HG03280 (cell line): ENCODE results near the gene MAD1L1.

Source experiments
- ATAC-seq: cut with Tn5 transposase; IDR thresholded peaks from one replicate; pipeline ENCODE4 v1.9.1; 2021; ENCODE audit warnings: mild to moderate bottlenecking, moderate library complexity; ENCODE audit not compliant: unreplicated experiment

The MAD1L1 gene

DNA sequence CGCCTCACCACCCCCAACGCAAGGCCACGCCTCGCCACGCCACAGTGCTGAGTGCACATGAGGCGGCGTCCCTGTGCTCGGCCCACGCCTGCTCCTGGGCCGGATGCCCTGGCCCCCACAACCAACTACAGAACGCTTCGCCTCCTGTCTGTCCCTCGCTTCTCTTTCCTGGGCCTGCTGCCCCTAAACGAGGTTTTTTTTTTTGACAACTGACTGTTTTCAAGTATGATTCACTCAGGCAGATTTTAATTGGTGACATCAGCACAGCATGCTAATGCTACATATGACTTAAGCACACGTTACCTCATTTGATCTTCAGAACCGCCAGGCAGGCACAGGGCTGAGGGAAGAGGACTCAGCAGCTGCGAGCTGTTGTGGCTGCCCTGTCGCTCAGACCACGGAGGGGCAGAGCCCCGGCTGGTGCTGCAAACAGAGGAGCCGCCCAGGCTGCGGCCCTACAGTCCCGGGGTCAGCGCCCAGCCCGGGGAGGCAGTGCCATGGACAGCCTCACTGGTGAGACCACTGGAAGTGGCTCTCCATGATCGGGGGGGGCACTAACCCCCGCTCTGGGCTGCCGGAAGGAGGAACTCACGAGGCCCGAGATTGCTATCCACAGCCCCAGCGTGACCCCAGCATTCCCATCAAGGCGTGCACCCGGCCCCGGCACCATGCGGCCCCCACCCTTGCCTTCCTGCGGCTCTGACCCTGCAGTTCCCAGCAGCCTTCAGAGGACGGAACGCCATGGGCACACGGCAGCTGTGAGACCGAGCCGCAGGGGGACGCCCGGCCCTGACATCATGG lies 212.8 kb downstream of the MAD1L1 start:
- no peak for ATAC-seq

DNA sequence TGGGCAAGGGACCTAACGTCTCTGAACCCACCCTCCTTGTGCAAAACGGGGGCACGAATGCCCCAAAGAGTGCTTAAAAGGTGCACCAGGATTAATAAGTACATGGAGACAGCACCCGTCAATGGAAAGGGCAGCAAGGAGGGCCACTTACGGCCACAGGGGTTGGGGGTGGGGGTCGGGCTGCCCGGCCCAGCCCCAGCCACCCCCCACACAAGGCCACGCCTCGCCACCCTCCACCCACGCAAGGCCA lies 213.4 kb downstream of the MAD1L1 start:
- no peak for ATAC-seq

DNA sequence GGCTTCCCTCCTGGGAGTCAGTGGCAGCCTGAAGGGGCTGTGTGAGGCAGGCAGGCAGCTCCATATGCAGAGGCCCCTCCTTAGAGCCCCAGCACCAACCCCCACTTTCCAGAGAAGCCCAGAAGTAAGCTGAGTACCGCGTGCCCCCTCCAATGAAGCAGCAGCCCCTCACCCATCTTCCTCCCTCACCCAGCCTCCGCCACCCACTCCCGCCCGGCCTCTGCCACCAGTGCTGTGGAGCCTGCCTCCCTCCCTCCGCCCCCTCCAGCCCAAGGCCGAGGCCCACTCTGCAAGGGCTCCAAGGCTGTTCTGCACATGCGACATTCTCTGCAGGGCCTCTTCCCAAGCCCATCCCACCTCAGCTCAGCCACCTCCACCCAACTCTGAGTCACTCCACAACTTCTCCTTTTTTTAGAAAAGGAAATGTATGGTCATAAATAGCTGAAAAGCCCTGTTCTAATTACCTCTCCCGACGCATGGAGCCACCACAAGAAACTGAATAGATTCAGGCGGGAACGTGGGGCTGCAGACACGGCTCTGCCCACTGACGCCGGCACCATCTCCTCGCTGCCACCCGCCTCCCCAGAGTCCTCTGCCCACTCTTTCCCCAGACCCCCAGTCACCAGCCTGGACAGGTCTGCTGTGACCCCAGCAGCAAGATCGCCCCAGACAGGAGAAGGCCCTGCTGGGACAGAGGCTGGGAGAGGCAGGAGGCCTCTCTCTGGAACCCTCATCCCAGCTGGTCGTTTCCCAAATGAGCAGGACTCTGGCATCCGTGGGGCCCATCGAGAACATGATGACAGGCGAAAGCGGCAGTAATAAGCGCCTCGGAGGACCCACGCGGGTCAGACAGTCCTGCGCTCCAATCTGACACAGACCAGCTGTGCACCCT lies 213.9 kb downstream of the MAD1L1 start:
- no peak for ATAC-seq

DNA sequence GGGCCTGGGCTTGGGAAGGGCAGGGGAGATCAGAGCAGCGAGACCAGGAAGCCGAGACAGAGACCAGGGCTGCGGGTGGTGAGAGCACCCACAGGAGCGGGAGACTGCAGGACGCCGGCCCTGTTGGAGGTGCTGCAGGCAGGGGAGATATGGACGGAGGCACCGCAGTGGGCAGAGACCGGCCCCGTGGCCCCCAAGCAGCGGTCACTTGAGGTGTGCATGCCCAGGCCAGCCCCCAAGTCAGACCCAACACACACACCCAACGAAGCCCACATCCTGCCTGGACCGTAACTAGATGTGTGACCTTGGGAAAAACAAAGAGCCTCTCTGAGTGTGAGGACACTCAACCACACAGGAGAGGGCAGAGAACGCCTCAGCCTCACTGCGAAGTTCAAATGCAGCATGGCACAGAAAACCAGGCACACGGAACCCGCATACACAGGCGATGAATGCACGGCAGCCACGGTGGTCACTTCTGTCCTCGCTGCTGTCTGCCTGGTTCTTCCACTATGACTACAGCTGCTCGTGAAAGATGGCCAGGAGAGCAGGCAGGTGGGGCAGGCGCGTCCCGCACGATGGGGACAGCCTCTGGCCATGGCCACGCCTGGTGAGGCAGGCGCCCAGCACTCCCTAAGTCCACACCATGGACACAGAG lies 214.7 kb downstream of the MAD1L1 start:
- ATAC-seq: no peak

DNA sequence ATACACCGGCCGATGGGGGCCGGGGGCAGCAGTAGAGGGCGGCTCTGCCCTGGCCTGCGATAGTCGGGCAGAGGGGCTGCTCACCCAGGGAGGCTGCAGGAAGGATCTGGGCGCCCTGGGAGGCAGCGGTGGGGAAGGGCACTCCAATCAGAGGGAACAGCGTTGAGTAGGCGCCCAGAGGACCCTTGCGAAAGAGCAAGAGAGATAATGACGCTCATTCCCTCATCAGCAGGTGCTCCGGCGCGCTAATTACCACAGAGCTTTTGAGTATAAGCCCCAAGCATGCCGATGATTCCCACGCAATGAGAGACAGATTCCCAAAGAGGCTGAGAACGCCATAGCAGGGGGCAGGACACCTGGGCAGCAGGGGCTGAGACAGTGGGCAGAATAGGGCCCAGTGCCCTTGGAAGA lies 215.3 kb downstream of the MAD1L1 start:
- ATAC-seq: no peak

DNA sequence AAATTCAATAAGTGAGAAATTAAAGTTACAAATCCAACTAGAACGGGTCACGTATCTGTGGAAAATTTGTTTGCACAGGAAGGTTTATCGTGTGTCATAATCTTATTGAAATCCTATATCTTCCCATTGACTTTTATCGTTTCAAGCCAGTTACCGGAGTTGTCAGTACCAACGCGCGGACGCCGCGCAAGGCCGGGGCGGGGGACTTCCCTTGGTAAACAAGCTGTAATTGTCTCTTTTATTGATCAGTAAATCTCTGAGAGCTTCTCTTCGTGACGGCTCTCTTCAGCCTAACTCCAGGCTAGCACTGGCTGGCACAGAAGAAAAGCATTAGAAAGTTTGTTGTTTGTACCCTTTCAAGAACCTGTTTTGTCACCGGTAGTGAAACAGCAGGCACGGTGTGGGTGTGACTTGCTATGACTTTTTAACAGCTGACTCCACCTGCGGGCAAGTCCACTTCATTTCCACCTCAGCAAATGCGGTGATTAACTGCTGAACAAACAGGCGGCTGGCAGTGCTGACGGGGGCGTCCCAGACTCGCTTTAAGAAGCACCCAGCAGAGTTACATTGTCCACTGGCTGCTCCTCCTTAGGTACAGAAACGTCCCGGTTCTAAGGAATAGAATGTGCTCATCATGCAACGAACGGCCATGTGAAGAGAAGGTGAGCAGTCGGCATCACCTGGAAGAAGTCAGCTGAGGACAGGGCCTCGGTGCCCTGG lies 215.8 kb downstream of the MAD1L1 start:
- ATAC-seq: no peak

DNA sequence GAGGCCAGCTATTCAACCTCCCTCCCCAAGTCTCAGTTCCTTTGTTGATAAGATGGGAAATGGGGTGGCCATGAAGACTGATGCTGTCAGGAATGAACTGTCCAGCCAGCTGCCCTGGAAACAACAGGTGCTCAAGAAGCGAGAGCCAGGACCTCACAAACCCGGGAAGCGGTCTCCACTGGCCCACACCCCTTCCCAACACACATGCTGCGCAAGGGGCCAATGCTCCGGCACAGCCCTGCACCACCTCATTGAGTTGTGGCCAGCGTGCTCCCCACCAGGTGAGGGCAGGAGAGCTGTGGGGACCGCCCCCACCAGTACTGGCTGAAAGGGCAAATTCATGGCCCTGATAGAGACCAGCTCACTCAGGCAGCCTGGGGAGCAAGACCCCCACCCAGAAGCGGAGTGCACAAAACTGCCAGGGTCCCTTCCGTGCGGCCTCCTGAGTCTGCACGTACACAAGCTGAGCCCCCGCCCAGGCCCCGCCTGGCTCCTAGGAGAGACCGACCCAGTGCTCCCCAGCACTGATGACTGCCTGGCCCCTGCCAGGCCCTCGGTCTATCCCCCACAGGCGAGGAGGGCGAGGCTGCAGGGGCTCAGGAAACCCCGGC lies 216.6 kb downstream of the MAD1L1 start:
- no peak for ATAC-seq

DNA sequence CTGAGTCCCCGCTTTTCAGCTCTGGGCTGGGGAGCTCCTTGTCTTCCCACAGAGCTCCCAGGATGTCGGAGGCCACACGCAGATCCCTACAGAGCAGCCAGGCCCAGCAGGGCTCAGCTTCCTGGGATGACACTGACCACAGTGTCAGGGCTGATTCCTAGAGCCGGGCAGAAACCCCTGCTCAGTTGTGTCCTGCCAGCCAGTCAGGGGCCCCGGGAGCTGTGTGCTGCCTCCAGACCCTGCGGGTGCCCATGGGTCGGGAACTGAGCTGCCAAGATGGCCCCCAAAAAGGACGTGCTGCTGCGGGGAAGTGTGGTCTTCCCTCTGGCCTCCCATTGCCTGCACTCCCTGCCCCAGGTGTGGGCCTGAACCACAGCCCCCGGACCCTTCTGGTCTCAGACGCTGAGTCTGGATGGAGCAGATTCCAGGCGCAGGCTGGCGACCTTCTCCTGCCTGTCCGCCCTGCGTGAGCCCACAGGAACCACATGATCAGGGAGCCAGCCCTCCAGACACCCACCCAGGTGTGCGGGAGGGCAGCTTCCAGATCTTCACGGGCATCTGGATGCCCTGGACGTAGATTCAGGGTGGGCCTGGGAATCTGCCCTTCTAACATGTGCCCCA lies 217.4 kb downstream of the MAD1L1 start:
- no peak for ATAC-seq

DNA sequence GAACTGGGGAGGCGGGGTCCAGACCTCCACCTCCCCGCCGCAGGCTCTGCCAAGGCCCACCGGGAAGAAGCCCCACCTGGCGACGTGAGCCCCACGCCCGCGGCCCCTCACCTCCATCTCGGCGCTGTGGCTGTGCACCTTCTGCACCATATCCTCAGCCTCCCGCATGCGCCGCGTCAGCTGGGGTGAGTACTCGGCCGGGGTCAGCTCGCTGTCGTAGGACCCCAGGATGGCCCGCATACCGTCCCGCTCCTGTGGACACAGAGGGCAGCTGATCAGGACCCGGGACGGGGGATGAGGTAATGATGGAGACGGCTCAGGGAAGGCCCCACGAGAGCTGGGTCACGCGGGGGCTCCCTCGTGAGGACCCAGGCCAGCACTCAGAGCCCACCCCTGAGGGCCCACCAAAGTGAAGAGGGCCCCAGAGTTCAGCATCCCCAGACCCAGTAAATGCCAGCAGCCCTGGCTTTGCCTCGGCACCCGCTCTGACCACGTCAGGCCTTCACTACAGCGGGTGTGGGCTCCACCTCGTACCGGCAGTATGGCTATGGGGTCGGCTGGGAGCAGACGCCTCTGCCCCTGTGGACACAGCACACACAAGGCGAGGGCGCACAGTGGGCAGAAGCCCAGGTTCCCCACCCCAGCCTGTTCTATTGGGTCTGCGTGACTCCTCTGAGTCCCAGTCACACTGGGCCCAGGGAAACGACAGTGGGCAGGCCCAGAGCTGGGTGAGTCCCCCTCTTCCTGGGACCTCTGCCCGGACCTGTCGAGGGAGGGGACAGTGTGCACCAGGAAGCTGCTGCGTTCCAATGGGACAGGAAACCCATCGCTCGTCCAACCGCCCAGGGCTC lies 218.1 kb downstream of the MAD1L1 start:
- ATAC-seq: no peak

DNA sequence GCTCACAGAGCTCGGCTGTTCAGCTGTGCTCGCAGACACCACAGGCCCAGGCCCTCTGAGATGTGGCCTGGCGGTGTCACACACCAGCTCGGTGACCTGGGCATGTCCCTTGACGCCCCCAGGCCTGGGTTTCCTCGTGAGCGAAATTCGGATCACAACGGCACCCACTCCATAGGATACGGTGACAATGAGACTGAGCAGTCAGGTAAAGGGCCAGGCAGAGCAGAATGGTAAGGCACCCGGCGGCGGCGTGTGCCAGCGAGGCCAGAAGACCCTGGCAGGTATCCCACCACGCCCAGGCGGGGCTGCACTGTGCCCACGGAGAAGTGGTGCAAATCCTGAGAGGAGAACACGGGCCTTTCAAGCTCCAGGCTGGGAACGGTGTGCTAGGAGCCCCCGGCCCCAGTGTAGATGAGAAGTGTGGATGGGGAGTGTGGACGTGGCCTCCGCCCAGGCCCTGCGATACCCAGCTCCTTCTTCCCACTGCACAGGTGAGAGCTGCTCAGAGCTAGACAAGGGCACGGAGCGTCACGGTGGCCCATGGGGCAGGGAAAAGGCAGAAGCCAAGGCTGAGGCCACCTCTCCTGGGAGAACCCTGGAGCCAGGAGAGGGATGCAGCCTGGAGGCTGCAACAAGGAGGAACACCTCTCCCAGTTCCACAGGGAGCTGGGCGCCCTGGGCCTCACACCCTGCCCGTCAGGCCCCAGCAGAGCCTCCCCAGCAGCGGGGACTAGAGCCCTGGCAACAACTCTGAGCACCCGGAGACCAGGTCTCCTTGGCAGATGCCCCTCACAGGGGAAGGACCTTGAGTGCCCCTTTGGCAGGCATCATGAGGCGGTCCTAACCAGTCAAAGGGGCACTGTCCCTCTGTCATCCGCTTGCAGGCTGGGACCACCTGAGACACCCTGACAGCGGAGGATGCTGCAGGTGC lies 219.1 kb downstream of the MAD1L1 start:
- ATAC-seq: no peak

DNA sequence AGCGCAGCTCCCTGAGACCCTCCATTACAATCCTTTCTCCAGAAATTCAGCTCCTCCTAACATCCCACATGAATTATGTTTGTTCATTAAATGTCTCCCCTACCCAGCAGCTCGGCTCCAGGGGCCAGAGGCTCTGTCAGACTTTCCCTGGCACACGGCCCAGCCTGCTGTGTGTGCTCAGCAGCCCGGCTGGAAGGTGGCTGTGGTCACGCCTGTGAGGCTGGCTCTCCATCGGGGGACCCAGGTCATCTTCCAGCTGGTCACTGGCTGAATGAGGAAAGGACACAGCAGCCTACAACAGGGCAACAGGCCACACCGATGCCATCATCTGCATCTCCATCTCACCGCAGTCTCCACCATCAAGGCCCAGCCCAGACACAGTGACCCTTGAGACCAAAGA lies 219.8 kb downstream of the MAD1L1 start:
- ATAC-seq: no peak

DNA sequence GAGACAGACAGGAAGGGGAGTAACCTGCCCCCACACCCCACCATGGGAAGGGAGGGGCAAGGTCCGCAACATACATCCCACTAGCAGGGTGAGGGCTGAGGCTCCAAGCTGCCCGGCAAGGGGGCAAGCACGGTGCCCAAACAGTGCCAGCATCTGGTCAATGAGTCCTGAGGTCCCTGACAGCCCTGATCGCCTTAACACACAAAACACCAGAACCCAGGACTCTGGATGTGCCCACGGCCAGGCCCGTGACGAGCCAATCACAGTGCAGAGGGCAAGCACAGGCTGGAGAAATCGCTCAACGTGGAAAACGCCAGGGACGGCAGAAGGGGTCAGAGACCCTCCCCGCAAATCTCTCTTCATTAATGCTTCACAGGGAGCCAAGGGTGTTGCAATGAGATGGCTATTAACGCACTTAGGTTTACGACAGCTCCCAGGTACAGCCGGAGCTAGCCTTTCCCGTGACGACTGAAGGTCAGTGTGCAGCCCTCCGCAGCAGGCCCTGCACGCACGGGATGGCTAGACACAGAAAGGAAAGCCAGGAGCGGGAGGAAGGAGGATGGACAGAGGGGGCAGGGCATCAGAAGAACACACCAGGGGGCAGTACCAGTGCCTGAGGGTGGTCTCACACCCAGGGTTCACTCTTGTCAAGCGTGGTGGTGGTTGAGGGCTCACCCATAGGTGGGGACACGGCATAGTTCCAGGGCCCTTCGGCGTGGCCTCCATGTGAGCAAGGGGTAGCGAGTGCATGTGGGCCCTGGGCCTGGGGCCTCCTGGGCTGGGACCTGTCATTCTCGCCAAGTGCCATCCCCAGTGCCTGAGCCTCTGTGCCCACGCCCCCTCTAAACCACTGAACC lies 220.5 kb downstream of the MAD1L1 start:
- ATAC-seq: no peak

DNA sequence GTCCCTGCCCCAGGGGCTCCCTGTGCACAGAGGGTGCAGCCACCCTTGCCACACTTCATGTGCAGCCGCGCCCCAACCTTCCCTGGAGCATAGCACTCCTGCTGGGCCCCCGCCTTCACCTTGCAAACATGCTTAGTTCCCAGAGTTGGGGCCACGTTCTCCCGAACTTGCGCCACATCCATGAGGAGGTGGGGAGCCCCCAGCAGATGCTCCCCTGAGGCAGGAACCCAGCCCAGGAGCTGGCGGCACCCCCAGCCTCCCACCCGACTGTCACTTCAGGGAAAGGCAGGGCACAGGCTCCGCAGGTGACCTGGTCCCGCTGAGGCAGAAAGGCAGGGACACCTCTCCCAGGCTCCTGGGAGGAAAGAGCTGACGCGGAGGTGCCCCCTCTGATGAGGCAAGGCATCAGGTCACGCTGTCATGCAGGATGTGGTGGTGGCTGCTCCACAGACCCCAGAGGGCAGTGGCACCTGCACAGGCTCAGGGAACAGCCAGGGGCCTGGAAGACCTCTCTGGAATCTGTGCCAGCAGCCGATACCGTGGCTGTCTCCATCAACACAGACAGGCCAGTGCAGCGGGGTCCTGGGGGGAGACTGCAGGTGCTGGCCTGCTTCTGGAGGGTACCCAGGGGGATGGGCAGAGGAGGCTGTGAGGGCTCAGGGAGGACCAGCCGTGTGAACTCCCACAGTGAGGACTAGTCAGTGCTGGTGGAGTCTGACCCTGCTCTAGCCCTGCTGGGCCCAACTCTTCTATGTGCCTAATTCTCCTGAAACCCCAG lies 221.3 kb downstream of the MAD1L1 start:
- no peak for ATAC-seq

DNA sequence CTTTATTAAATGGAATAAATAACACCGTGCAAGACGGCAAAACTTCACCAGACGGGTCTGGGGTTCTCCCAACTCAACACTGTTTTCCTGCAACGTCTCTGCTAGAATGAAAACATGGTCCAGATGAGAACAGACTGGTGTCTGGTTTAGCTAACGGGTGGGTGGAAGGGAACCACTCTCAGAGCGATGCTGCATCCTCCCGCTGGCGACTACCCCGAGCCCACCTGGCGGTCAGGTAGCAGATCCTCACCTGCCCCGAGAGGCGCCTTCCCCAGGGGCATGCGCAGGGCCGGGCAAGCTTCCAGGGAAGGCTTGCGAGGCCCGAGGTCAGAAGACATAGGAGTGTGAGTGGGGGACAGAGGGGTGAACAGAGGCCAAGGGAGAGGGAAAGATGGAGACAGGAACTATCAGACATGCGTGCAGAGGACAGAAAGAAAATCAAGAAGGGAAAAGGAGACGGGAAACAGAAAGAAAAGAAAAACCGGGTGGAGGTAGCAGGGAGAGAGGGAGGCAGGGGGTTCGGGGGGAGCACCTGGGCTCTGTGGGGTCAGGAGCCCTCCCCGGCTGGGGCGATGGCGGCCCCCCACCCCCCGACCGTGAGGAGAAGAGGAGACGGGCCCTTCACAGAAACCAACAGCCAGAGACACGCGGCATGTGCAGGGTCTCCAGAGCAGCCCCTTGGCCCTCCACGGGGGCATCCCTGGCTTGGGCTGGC lies 222.0 kb downstream of the MAD1L1 start:
- no peak for ATAC-seq

DNA sequence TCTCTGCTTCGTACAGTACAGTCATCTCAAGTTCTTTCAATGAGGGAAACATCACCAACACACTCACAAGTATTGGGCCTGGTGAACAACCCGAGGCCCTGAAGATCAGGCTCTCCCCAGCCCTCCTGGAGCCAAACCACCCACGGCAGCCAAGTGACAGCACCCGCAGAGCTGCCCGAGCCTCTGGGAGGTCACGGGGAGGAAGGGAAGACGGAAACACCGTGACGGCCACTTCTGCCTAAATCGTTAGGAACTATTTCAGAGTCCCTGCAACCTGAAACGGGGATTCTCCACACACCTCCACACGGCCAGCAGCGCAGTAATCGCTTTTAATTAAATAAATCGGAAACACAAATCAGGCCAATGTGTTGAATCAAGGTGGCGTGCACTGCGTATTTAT lies 222.6 kb downstream of the MAD1L1 start:
- ATAC-seq: no peak

DNA sequence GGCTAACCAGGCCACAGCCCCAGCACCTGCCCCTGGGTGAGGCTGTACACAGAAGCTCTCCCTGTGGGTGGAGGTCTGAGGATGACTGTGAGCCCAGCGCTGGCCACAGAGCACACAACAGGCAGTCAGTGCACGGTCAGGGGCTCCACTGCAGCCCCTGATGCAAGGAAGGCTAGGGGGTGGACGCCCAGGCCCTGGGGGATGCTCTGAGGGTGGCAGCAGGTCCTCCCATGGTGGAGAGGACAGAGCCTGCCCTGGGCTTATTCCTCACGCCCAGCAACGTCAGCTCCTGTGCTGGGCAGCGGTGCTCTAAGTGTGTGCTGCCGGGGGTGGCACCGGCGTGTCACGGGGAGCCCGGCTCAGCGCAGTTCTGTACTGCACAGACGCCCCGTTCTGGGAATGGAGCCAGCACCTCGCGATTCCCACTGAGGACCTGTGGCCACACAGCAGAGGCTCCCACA lies 223.2 kb downstream of the MAD1L1 start:
- no peak for ATAC-seq
